Activated CD4-positive, CD25-positive, alpha-beta regulatory T cell treated with anti-CD3 and anti-CD28 coated beads, Interleukin-2, amount 50 U/mL, for 24 hours (primary cell): ENCODE results near the gene SAE1.

Source experiments
- ATAC-seq, 2 donors: fragments of 150-1000 bp; cut with Tn5 transposase; one replicate each; pipeline ENCODE4 v1.10.0; 2021; ENCODE audit warnings: mild to moderate bottlenecking in 1 of 2, moderate library complexity in 1 of 2

SAE1 gene

DNA sequence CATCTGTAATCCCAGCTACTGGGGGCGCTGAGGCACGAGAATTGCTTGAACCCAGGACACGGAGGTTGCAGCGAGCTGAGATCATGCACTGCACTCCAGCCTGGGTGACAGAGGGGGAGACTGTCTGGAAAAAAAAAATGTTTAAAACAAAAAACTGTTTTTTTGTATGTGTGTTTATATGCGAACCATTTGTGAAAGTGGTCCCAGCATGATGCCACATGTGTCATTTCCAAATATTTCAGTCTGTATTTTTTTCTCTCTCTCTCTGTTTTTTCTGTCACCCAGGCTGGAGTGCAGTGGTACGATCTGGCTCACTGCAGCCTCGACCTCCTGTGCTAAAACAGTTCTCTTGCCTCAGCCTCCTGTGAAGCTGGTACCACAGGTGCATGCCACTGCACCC is 37.4 kb downstream of the SAE1 start:
- ATAC-seq: no peak

DNA sequence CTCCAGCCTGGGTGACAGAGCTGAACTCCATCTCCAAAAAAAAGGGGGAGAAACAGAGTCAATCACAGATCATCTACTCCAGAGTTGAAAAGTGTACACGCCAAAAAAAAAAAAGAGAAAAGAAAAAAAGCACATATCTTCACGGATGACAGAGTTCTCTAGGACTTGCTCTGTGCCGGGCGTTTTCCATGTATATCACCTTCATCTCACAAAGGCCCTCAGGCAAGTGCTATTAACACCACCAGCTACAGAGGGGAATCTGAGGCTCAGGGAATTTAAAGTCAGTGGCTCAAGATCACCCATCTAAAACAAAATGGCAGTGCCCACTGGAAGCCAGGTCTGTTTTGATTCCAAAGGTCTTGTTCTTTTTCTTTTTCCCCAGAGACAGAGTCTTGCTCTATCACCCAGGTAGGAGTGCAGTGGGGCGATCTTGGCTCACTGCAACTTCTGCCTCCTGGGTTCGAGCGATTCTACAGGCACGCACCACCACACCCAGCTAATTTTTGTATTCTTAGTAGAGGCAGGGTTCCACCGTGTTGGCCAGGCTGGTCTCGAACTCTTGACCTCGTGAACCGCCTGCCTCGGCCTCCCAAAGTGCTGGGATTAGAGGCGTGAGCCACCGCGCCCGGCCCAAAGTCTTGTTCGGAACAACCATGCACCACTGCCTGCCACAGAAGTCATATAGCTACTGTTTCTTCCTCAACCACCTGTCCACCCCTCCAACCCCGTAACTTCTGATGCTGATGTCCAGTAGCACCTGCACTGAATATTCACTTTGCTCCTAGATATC is 42.2 kb downstream of the SAE1 start:
- no peak for ATAC-seq

DNA sequence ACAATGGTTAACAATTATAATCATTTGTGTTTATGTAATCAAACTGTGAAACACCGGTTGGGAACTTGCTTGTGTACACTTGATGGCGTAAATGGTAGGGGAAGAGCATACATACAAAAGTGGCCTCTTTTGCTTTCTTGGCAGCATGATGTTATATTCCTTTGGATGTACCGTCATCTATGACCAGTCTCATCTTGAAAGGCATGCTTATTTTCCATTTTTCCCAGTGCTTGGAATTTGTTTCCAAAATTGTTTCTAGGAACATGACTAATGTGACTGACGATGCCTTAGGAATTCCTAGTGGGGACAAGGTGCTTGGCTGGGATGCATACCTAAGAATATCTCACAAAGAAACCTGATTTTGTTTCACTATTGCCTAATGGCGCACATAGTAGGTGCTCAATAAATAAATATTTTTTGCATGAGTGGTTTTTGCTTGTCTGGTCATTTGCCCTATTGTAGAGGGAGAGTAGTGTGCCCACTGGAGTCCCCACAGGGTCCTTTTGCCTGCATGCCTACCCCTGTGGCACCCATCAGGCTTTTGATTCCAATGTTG is 45.5 kb downstream of the SAE1 start:
- no peak for ATAC-seq

DNA sequence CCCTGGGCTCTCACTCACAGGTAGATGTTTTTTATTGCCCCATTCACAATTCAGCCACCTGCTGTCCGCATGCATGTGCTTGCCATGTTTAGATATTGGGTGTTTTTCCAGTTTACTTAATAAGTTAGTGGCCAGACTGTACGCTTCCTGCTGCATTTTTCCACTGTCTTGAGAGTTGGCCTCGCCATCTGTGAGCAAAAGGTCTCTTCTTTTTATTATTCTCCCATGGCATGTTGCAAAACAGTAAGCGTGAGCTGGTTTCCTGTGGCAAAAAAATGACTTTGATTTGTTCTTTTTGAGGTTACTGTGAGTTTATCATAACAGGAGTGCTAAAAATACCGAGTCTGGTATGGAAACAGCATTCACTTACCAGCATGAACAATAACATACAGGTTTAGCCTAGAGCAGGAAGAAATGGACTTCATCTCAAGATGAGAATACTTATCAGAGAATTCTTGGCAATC is 46.0 kb downstream of the SAE1 start:
- peak; percentile 77 to 79 for ATAC-seq

DNA sequence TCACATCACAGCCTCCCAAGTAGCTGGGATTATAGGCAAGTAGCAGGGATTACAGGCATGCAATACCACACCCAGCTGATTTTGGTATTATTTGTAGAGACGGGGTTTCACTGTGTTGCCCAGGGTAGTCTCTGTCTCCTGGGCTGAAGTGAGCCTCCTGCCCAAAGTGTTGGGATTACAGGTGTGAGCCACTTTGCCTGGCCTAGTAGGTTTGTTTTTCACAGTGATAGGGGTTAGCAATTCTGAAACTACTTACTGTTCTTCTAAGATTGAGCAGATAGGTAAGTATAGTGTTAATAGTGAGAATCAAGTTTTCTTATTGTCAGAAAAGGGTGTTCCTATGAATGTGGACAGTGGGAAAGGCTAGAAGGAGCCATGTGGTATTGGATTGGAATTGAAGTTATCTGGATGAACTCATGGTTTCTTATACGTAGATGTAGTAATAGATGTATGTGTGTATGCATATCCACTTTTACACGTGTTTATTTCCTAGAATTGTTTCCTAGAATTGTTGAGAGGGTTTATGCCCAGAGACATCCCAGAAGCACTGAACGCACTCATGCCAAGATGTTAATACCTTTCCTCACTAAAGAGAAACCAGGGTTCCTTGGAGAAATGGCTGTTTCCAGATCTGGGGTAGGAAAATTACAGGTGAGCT is 49.1 kb downstream of the SAE1 start:
- ATAC-seq: peak in 1 of 2 donors; percentile 25

DNA sequence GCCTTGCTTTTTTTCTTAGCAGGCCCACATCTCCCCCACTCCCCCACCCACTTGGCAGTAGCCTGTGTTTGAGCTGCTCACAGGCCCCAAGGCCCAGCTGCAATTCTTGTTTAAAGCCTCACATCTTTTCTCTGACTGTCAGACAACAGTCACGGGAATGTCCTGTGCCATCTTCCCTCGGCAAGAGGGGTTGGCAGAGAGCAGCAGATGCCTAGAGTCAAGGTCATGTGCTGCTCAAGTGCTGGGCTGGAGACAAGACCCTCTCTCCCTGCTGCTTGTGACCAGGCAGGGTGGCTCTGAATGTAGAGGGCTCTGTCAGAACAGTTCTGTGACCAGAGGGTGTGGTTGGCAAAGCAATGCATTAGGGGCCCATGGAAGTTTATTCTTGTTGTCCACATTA is 53.0 kb downstream of the SAE1 start:
- no peak for ATAC-seq

DNA sequence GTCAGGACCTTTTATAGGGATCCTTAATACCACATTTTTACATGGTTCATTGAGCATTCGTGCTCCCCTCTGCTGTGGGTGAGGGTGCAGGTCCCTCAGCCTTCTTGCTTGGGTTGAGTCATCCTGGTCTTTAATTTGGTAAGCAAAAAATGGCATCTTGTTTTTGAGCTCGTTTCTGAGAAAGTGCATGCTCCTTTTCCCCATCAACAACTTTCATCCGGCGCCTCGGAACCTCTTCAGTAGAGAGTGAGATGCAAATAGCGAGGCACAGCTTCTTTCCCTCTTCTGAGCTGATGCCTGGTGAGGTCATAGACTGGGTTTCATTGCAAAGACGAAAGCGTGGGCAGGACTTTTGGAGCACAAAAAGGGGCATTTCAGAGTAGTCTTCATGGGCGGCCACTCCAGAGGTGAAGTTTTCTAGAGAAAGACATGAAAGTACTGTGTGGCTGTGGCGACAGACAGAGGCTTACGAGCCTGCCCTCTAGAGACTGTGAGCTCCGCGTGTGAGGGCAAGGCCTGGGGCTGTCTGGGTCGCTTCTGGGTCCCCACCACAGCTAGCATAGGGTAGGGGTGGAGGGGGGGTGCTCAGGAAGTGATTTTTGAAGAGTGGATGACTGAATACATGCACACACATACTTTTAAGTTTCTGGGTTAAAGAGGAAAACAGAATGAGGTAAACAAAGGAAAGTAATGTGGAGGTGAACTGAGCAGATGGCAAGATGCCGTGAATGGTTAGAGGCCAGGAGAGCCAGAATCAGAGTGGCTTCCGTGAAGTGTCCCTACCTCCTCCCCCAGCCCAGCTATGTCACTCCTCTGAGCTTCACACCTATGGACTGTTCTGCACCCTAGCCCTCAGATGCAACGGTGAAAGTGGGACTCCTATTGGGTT is 56.1 kb downstream of the SAE1 start:
- peak; percentile 76 to 79 for ATAC-seq

DNA sequence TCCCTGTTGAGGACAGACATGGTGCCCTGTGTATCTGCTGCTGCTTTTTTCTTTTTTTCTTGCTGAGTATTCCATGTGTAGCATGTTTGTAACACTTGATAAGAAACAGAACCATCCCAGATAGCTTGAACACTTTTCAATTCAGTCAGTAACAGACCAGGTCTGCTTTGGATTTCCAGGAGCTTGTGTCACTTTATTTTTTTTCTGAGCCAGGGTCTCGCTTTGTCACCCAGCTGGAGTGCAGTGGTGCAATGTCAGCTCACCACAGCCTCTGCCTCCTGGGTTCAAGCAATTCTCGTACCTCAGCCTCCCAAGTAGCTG is 56.7 kb downstream of the SAE1 start:
- no peak for ATAC-seq

DNA sequence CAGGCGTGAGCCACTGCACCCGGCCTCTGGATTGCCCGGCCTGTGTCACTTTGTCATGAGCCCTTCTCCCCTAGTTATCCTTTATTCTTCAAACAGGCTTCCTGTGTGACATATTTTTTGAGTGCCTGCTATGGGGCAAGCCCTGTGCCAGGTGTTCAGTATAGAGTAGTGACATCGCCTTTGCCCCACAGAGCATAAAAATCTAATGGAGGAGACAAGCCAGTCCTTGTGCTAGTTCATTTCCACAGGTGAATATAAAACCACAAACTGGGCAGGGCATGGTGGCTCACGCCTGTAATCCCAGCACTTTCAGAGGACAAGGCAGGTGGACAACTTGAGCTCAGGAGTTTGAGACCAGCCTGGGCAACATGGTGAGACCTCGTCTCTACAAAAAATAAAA is 57.2 kb downstream of the SAE1 start:
- ATAC-seq: no peak

DNA sequence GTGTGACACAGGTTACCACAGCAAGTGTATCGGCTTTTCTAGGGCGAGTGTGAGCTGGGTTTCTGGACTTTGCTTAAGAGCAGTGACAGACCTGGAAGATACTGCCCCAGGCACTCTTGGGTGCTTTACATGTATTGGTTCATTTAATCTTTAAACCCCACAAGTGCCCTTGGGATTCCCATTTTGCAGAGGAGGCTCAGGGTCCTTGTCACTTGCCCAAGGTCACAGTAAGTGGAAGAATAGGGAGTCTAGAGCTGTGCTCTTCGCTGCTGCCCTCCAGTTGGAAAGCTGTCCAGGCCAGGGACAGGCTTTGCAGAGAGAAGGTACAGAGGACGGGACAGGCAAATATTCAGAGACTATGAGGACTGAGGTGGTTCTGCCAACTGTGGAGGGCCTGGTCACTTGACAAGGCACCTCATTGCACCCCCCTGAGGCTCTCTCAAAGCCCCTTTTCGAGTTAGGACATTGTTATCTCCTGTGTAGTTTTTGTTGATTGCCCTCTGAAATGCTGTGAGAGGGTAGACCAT is 57.9 kb downstream of the SAE1 start:
- ATAC-seq: no peak

DNA sequence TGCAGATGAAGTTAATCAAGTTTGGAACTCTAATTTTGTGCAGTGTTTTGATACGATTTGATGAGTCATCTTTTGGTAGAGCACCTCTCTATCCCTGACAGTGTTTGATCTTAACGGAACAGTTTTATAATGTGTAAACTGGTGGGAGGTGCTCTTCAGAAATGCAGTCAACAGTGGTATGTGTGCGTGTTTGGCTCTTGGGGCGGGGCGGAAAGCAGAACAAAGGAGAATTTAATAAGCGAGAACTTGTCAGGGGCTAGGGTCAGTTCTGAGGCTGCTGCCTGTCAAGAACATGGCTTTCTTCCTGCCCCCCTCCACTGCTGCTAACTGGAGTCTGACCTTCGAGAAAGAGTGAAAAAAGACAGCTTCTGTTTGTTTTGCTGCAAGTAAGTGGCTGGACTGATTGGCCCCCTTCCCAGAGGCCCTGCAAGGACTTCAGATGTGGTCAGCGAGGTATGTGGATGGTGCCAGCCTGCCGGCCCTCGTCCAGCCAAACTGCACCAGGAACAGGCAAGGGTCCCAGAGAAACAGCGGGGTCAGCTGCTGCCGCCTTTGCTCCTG is 59.6 kb downstream of the SAE1 start:
- ATAC-seq: peak; percentile 75 to 78

DNA sequence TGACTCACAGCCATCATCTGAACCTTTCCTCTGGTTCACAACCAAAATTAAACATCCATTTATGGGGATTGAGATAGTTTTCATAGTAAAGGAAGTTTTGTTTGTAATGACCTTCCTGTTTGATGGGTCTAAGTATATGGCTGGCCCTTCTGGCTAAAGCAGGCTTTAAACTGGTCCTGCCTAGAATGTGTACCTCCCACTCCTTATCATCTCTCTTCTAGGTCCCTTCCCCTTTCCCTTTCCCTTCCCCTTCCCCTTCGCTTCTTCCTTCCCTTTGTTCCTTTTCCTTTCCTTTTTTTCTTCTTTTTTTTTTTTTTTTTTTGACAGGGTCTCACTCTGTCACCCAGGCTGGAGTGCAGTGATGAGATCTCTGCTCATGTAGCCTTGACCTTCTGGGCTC is 64.8 kb downstream of the SAE1 start:
- no peak for ATAC-seq

DNA sequence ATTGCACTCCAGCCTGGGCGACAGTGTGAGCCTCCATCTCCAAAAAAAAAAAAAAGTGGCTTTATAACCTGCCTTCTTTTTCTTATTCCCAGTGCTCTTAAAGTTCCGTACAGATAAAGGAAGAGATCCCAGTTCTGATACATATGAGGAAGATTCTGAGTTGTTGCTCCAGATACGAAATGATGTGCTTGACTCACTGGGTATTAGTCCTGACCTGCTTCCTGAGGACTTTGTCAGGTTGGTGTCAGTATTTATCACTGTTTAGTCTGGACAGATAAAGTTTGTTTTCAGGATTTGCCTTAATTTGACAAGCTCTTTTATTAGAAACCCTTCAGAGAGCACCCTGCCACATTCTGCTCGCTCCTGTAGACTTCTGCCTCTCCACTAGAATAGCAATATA is 66.5 kb downstream of the SAE1 start:
- no peak for ATAC-seq

DNA sequence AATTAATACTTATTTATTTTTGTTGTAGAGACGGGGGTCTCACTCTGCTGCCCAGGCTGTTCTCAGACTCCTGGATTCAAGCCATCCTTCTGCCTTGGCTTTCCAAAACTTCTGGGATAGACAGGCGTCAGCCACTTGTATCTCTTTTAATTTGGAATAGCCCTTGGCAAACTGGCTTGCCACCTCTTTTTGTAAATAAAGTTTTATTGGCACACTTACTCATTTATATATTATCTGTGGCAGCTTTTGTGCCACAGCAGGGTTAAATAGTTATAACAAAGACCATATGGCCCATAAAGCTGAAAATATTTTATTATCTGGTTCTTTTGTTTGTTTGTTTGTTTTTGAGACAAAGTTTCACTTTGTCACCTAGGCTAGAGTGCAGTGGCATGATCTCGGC is 69.9 kb downstream of the SAE1 start:
- ATAC-seq: no peak

DNA sequence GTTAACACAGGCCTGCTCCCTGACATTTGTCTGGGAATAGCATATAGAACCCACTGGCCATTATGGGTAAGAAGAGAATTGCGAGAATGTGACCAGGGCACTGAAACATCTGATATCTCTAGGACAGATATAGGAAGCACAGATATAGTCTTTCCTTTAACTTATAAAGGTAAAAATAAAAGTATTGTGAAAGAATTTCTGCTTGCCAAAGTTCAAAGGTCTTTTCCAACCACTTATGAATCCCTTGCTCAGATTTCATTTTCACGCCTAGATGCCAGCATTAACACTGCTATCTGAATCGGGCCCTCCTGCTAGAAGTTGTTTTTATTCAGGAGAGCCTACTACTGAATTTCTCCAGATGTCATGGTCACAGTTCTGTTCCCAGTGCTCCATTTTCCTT is 72.6 kb downstream of the SAE1 start:
- no peak for ATAC-seq

DNA sequence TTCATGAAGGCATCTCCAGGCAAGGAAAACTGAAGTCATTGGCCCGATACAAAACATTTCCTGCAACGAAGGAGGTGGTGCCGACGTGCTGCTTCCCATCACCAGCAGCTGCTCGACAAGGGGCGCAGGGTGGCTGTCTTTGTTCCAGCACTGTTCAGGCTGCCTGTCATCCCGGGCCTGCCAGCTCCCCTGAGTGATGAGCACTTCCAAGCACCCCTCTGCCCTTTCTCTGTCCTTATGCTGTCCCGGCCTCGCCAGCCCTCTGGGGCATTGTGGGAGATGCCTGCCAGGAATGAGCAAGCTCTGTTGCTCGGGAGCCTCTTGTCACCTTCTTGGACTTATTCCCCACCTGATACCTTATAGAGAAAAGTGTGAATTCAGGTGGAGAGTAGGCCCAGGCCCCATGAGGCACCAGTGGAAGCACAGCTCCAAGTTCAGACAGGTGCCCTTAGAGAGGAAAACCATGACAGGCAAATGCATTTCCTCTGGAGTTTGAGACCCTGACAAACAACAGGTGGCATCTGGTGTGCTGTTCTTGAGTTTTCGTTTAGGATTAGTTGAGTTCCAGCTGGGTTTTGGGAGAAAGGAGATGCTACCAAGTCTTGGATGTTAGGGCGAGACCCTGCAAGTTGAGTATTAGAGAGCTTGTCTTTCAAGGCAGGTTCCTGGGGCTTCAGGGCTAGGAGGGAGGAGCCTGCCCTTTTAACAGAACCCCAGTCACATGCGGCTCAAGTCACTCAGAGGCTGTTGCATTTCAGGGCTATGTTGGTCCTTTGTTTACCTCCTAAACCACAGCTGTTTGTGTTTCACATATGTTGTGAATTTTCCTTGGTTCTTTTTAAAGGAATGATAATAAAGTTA is 78.9 kb downstream of the SAE1 start:
- no peak for ATAC-seq

DNA sequence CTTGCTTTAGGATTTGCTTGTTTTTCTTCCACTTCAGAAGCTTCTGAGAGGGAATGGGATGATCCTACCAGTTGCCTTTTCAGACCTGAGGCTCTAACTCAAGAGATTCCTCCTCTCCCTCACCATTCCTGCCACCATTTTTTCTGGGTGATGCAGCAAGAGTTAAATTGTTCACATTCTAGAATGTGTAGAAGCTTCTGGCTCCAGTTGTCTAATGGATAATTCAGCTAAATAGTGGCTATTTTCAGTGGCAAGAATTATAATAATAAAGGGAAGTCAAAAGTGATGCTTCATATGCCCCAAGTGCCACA is 79.5 kb downstream of the SAE1 start:
- no peak for ATAC-seq

DNA sequence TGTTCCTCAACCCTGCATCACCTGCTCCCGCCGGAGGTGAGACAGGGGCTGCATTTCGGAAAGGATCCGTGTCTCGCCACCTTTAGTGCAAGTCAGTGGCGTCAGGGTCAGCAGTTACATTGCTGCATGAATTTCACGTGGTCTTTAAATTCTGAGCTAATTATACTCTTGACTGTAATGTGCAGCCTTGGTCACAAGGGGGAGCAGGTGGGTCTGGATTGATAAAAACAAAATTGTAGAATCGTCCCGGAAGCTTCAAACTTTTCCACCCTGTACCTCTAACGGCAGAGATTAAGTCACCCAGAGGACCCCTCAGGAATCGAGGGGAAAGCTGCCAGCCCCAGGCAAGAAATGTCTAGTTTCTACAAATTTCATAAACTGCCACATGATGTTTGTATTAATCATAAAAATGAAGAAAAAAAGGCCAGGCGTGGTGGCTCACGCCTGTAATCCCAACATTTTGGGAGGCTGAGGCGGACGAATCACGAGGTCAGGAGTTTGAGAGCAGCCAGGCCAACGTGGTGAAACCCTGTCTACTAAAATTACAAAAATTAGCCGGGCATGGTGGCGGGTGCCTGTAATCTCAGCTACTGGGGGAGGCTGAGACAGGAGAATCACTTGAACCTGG is 80.2 kb downstream of the SAE1 start:
- ATAC-seq: peak; percentile 63 to 67

DNA sequence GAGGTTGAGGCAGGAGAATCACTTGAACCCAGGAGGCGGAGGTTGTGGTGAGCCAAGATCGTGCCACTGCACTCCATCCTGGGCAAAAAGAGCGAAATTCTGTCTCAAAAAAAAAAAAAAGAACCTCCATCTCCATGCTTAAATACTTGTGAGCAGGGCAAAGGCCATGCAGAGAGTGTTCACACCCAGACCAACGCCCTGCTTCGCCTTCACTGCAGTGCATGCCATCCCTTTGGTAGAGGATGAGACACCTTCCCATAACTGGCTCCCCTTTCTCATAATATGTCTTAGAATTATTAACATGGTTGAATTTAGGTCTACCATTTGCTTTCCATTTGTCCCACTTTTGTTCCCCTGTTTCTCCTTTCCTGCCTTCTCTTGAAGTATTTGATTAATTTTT is 84.9 kb downstream of the SAE1 start:
- ATAC-seq: no peak

DNA sequence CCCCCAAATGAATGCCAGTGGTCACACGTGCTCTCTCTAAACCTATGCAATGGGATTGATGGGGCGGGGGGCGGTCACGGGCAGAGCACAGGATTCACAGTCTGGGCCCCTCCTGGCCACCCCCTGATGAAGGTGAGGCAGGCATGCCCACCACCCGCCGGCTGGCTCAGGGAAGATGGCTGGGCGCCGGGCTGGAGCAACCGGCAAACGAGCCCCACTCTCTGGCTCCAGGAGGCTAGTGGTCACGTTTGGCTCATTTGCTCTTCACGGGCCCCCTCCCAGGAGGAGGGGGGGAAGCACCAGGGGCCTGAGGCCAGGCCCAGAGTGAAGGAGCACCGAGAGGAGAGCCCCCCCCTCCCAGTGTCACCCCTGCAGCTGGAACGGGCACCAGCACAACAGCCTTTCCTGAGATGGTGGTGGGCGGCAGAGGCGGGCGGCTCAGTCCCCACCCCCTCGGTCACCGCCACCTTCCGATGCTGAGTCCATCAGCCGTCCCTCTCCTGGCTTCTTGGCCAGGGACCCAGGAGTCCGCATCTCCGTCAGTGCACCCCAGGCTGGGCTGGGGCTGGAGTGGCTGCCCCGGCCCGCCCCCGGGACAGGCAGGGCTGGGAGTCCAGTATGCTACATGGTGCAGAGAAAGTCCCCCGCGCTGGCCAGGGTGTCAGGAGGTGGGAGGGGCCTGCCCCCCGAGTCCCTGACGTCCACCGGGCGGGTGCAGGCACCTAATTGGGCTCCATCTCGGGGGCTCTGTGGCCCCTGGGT is 90.6 kb downstream of the SAE1 start:
- ATAC-seq: no peak

DNA sequence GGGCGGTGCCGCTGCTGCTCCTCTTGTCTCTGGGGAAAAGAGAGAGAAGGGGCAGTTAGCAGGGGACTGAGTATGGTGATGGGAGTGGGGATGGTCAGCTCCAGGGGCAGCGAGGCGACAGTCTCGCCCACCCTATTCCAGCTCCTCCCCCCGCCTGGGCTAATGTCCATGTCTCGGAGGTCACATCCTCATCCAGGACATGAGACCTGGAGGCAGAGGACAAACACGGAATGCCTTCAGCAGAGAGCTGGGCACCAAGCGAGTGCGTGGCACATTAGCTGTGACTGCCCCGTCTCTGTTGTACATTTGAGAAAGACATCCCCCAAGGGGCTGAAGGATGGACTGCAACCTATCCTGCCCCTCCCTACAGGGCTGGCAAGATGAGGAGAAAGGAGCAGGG is 91.3 kb downstream of the SAE1 start:
- no peak for ATAC-seq
